ENCODE measurements around the gene RBM23. TPM values are rescaled to one million over a fixed set of nuclear protein-coding genes. Genes with fewer than 3 reads are reported as not detected.

Gene RBM23
- total and polyA plus RNA-seq, 9 of the 15 experiments (the other 6 are each of a cell fraction or from before 2014, with no cell fraction given) = 46.0 to 102 (median 58.5) TPM

DNA sequence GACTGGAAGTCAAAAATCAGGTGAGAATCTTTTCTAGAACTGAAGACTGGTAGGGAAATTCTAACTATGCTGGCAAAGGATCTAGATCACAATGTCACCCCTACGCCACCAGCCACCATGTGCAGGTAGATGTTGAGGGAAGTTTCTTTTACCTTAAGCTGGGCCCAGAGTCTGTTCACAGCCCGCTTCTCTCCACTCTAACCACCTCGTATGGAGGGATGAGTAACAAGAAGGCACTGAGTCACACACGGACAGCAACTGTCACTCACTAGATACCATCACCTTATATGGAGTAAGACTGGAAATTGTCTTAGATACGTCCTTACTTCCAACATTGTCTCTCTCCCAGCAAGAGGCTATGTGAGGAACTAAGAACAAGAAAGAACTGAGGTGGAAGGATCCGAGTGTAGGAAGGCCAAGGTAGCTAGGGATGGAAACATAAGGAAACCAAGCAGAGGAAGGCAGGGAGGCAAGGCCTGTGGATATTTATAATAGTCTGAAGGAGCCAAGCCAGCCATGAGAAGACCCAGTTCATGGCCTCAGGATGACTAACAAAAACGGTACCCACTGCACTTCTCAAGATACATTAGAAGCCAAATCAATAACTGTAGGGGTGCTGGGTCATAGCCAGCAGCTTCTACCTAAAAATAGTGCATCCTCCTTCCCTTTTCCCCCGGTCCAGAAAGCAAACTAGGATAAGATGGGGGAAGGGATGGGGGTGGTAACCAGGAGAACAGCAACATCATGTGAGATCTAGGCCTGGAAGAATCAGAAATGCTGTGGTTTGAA lies 20.5 kb downstream of the RBM23 start (continued):
- TF ChIP-seq TEAD4 (IDR thresholded peaks at IDR 0.05; ENCODE audit: low read length) (no peak), TEAD4 (CRISPR knock-in tag; IDR thresholded peaks at IDR 0.05; ENCODE audit: borderline replicate concordance) (no peak), CBX5 (IDR thresholded peaks at IDR 0.05; ENCODE audit: borderline replicate concordance, low read depth) (no peak), ZMIZ1 (IDR thresholded peaks at IDR 0.05; ENCODE audit: low read depth in 2 of 2, low read length in 2 of 2) (no peak), FOSL1 (tag; conservative IDR thresholded peaks at IDR 0.05) (peak; percentile 94), ZNF184 (CRISPR knock-in tag; IDR thresholded peaks at IDR 0.05) (no peak), ZNF644 (tag; IDR thresholded peaks at IDR 0.05; ENCODE audit: low read depth) (no peak), CTBP1 (IDR thresholded peaks at IDR 0.05; ENCODE audit: borderline replicate concordance) (peak; percentile 60; the same call in 1 of the 2 replicates), FOS (IDR thresholded peaks at IDR 0.05; ENCODE audit: extremely low read depth, insufficient read length) (no peak), HDAC8 (tag; IDR thresholded peaks at IDR 0.05) (no peak), TCF3 (CRISPR knock-in tag; IDR thresholded peaks at IDR 0.05) (no peak), NCOA6 (IDR thresholded peaks at IDR 0.05) (no peak), MYBL2 (IDR thresholded peaks at IDR 0.05; ENCODE audit: low read depth) (no peak), MYBL2 (CRISPR knock-in tag; IDR thresholded peaks at IDR 0.05; ENCODE audit: borderline replicate concordance) (no peak)
- TF ChIP-seq, protein P1, sequence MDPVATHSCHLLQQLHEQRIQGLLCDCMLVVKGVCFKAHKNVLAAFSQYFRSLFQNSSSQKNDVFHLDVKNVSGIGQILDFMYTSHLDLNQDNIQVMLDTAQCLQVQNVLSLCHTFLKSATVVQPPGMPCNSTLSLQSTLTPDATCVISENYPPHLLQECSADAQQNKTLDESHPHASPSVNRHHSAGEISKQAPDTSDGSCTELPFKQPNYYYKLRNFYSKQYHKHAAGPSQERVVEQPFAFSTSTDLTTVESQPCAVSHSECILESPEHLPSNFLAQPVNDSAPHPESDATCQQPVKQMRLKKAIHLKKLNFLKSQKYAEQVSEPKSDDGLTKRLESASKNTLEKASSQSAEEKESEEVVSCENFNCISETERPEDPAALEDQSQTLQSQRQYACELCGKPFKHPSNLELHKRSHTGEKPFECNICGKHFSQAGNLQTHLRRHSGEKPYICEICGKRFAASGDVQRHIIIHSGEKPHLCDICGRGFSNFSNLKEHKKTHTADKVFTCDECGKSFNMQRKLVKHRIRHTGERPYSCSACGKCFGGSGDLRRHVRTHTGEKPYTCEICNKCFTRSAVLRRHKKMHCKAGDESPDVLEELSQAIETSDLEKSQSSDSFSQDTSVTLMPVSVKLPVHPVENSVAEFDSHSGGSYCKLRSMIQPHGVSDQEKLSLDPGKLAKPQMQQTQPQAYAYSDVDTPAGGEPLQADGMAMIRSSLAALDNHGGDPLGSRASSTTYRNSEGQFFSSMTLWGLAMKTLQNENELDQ (CRISPR knock-in tag; IDR thresholded peaks at IDR 0.05; ENCODE audit: borderline replicate concordance) = no peak
- TF ChIP-seq, protein P2, sequence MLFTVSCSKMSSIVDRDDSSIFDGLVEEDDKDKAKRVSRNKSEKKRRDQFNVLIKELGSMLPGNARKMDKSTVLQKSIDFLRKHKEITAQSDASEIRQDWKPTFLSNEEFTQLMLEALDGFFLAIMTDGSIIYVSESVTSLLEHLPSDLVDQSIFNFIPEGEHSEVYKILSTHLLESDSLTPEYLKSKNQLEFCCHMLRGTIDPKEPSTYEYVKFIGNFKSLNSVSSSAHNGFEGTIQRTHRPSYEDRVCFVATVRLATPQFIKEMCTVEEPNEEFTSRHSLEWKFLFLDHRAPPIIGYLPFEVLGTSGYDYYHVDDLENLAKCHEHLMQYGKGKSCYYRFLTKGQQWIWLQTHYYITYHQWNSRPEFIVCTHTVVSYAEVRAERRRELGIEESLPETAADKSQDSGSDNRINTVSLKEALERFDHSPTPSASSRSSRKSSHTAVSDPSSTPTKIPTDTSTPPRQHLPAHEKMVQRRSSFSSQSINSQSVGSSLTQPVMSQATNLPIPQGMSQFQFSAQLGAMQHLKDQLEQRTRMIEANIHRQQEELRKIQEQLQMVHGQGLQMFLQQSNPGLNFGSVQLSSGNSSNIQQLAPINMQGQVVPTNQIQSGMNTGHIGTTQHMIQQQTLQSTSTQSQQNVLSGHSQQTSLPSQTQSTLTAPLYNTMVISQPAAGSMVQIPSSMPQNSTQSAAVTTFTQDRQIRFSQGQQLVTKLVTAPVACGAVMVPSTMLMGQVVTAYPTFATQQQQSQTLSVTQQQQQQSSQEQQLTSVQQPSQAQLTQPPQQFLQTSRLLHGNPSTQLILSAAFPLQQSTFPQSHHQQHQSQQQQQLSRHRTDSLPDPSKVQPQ (CRISPR knock-in tag; IDR thresholded peaks at IDR 0.05; ENCODE audit: borderline replicate concordance) = no peak

Data from K562 (cell line).